Kidney epithelial cell (primary cell): ENCODE measurements around the gene TMEM8B. TPM values are rescaled to one million over a fixed set of nuclear protein-coding genes. Genes with fewer than 3 reads are reported as not detected.

Experiments
- DNase-seq: peaks from one replicate; pipeline ENCODE4 v3.0.0-alpha.2; 2010; ENCODE audit warnings: low read depth
- H3K27me3 ChIP-seq: 2 replicates; pipeline ENCODE4 v1.6.0; 2011; ENCODE audit warnings: low read length; ENCODE audit not compliant: control insufficient read depth, insufficient read depth
- H3K36me3 ChIP-seq: 2 replicates; pipeline ENCODE4 v1.5.1; 2011; ENCODE audit warnings: low read length; ENCODE audit not compliant: control insufficient read depth, insufficient read depth
- H3K4me3 ChIP-seq: 2 replicates; pipeline ENCODE4 v1.5.1; 2011; ENCODE audit warnings: low read depth, mild to moderate bottlenecking, control low read depth, low read length
- total RNA-seq: library from RNA; depleted of rRNA; stranded (reverse); fragments of >200 nt; gene quantifications from 2 replicates; pipeline ENCODE4 v1.2.3, GENCODE V29; 2015
- TF ChIP-seq, protein P1 (sequence below): IDR thresholded peaks from 2 replicates; pipeline ENCODE4 v1.5.1; 2011; ENCODE audit warnings: mild to moderate bottlenecking, moderate library complexity, low read length, control low read depth, inconsistent platforms; ENCODE audit not compliant: insufficient read depth, poor library complexity, severe bottlenecking

Gene TMEM8B
- total RNA-seq, 1 donor from 2014 or later = 5.9 TPM

DNA sequence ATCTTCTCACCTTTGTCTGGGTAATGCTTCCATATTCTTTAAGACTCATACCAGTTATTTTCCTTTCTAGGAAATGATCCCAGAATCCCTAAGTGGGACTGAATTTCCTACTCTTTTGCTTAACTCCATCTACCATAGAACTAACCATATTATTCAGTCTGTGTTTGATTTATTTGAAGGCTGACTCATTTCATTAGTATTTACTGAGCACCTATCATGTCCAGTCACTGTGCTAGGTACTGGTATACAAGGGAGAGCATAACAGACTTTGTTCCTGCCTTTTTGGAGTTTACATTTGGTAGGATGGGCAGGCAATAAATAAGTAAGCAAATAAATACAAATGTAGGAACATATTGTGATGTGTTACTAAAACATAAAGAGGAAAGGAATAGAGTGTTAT lies 33.3 kb upstream of the TMEM8B start:
- H3K27me3 ChIP-seq = no peaks in the 10 kb centered on the region
- H3K36me3 ChIP-seq = no peaks in the 10 kb centered on the region
- TF ChIP-seq, protein P1, sequence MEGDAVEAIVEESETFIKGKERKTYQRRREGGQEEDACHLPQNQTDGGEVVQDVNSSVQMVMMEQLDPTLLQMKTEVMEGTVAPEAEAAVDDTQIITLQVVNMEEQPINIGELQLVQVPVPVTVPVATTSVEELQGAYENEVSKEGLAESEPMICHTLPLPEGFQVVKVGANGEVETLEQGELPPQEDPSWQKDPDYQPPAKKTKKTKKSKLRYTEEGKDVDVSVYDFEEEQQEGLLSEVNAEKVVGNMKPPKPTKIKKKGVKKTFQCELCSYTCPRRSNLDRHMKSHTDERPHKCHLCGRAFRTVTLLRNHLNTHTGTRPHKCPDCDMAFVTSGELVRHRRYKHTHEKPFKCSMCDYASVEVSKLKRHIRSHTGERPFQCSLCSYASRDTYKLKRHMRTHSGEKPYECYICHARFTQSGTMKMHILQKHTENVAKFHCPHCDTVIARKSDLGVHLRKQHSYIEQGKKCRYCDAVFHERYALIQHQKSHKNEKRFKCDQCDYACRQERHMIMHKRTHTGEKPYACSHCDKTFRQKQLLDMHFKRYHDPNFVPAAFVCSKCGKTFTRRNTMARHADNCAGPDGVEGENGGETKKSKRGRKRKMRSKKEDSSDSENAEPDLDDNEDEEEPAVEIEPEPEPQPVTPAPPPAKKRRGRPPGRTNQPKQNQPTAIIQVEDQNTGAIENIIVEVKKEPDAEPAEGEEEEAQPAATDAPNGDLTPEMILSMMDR = no peak
- H3K4me3 ChIP-seq = no peak overlapping the region
- DNase-seq = no peak

DNA sequence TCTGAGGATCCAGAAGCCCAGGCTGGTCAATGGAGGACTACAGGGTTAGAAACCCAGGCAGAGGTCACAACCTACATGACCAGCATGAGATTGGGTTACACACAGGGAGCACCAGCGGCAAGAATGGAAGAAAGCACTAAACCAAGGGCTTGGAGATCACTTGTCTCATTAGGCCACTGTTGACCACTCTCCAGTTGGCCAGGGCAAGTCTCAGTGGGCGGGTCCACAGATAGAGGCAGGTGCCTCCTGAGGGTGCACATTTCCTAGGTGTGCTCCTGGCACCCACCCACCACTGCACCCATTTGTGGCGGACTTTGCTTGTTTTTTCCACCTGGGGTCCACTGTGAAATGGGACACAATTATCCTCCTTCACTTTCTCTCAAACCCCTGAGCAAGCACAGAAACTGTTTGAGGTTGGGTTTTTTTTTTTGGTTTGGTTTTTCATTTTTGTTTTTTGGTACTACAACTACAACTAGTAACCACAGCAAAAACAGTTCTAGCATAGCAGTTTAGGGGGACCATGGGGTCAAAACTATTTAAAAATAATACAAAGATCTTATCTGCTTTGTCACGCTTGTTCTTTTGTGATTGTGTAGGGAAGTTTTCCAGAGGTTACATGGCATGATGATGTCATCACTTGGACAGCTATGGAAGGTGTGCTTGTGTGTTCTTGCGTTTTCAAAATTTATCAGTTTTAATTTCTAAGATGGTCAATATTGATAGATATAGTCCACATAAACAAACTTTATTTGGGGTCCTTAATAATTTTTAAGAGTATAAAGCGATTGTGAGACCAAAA lies 31.5 kb upstream of the TMEM8B start:
- Histone ChIP-seq H3K36me3 (no peaks in the 10 kb centered on the region), H3K27me3 (no peaks in the 10 kb centered on the region), H3K4me3 (no peak overlapping the region)
- TF ChIP-seq, protein P1 = no peak
- DNase-seq = no peak

DNA sequence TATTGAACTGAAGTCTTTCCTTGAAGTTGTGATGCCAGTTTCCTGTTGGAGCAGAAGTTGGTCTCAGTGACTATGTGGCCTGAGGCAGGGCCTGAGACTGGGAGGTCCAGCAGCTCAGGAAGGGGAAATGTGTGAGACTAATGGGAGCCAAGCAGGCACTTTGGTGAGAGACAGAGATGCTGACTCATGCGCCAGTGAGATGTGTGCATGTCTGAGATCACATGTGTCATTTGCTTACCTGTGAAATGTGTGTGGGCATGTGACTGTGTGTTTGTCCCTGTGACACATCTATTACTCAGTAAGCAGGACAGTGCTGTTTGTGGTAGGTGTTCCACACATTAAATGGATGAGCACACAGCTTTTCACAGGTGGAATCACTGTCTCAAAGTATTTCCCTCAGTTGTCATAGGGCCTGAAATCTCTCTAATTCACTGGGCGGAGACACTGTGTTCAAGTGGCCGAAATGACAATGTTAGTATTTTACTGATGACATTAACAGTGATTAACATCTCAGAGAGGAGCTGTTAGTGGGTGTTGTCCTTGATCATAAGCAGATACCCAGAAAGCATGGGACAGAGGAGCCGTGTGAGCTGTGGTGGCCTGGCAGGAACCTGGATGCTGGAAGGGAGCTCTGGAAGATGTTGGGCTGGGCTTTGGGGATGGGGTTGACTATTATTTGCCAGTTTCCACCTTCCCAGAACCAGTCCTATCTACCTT lies 30.2 kb upstream of the TMEM8B start:
- Histone ChIP-seq H3K27me3 (no peaks in the 10 kb centered on the region), H3K4me3 (no peak overlapping the region), H3K36me3 (no peaks in the 10 kb centered on the region)
- TF ChIP-seq, protein P1 = no peak
- DNase-seq = peak; percentile 88

DNA sequence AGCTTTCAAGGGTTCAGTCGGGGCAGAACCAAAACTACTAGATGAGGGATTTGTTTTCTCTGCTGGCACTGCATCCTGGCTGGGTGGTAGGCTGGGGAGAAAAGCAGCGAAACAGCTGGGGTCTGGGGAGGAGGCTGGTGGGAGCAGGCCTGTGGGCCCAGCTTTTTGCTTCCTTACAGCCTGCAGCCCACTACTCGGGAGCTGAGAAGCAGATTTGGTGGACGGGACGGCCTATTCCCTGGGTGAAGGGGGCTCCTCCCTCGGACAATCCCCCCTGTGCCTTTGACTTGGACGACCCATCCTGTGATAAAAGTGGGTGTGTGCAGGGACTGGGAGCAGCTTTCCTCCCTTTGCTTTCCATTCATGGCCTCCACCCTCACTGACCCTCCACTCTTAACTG lies 28.5 kb upstream of the TMEM8B start:
- TF ChIP-seq, protein P1 = no peak
- no peaks in the 10 kb centered on the region for H3K27me3 ChIP-seq
- no peak for DNase-seq
- H3K4me3 ChIP-seq = no peak overlapping the region
- H3K36me3 ChIP-seq = no peaks in the 10 kb centered on the region

DNA sequence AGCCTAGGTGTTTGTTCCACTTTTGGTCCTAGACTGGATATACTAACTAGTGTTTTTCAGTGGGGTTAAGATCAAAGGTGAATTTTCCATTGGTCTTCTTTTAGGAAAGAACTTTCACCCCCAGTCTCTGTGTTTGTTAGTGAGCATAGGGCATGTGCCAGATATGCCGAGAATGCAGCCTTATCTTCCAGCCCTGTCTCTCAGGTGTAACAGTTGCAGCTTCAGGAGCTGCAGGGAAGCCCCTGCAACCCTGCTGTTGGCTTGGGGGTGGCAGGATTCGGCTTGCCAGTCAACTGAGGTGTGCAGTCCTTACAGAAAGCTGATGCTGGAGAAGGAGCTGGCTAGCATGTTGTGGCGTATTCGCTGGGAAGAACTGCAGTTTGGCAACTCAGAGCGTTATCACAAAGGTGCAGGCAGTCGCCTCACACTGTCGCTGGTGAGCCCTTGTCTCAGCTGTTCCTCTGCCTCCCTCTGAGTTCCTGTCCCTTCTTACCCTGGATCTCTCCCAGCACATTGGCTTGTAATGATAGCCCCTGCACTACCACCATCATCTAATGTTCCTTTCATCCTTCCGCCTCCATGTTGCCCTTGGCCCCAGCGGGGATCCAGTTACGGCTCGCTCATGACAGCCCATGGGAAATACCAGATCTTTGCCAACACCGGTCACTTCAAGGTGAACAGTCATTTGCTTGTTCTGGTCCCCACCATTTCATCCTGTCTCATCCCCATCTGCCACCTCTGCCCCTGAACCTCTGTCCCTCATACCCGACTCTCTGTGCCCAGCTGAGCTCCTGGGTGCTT lies 27.5 kb upstream of the TMEM8B start:
- H3K36me3 ChIP-seq = no peaks in the 10 kb centered on the region
- no peaks in the 10 kb centered on the region for H3K27me3 ChIP-seq
- no peak overlapping the region for H3K4me3 ChIP-seq
- TF ChIP-seq, protein P1 = no peak
- no peak for DNase-seq
